A549 (cell line): ENCODE measurements around the gene PCNX2. TPM values are rescaled to one million over a fixed set of nuclear protein-coding genes. Genes with fewer than 3 reads are reported as not detected.

ENCODE experiments used
- ATAC-seq, 2 experiments: fragments of 200-7000 bp in 1 of 2; fragments of >200 bp in 1 of 2; cut with Nextera tagmentation in 1 of 2; cut with Tn5 transposase in 1 of 2; 3 replicates each; pipeline versions ENCODE4 v1.8.0 to v1.9.1; 2018 to 2020; ENCODE audit warnings: mild to moderate bottlenecking in 1 of 2, moderate library complexity in 1 of 2
- CTCF ChIA-PET: fragments of 300-600 bp; sonication (Branson Sonifier 250); formaldehyde crosslinking; extraction: SDS; loops from one replicate; lab custom pipeline; 2021; ENCODE audit warnings: antibody characterized with exemption, inconsistent platforms; lab: Yijun Ruan, JAX
- POLR2A ChIA-PET: fragments of 350-600 bp; formaldehyde crosslinking; extraction: SDS; loops from one replicate; lab custom pipeline; 2021; ENCODE audit warnings: antibody characterized with exemption, inconsistent platforms; lab: Yijun Ruan, JAX
- DNase-seq, 2 experiments: peaks; one replicate each; pipeline versions ENCODE4 v3.0.0 to v3.0.0-alpha.2; 2011 to 2016; ENCODE audit warnings: low read depth in 1 of 2, low spot score in 1 of 2
- FAIRE-seq: peaks from 2 replicates; lab custom pipeline; 2011; peaks lifted over from hg19 to GRCh38; lab: Jason Lieb, UNC
- H3K27ac ChIP-seq, 2 experiments: fragments of >200 bp; sonication (Bioruptor Twin); formaldehyde crosslinking; 3 replicates each; pipeline ENCODE4 v1.5.1; 2016 to 2017
- H3K4me1 ChIP-seq: fragments of >200 bp; sonication (Bioruptor Twin); formaldehyde crosslinking; 3 replicates; pipeline ENCODE4 v1.6.1; 2016
- H3K4me2 ChIP-seq: fragments of >200 bp; sonication (Bioruptor Twin); formaldehyde crosslinking; 3 replicates; pipeline ENCODE4 v1.6.1; 2016
- H3K4me3 ChIP-seq: fragments of >200 bp; sonication (Bioruptor Twin); formaldehyde crosslinking; 3 replicates; pipeline ENCODE4 v1.5.1; 2016
- H3K9me3 ChIP-seq: fragments of >200 bp; sonication (Bioruptor Twin); formaldehyde crosslinking; 3 replicates; pipeline ENCODE4 v1.6.1; 2016
- ATOH8 ChIP-seq: fragments of 250-450 bp; sonication (Bioruptor Pico); IDR thresholded peaks from 2 replicates; pipeline ENCODE4 v1.5.0; 2020; ENCODE audit warnings: low read depth, mild to moderate bottlenecking, moderate library complexity
- BCL3 ChIP-seq: fragments of >200 bp; sonication (Bioruptor Twin); formaldehyde crosslinking; IDR thresholded peaks from 3 replicates; pipeline ENCODE4 v1.6.1; 2016
- CBX2 ChIP-seq: fragments of 200-600 bp; sonication (generic); IDR thresholded peaks from 2 replicates; pipeline ENCODE4 v1.6.1; 2016; ENCODE audit warnings: low read depth, mild to moderate bottlenecking, borderline replicate concordance
- CEBPB ChIP-seq, 2 experiments: fragments of >200 bp in 1 of 2; sonication (Bioruptor Twin) in 1 of 2; formaldehyde crosslinking in 1 of 2; IDR thresholded peaks; 2 replicates each; pipeline ENCODE4 v1.6.1; 2012 to 2016
- CHD4 ChIP-seq: fragments of 200-600 bp; sonication (generic); IDR thresholded peaks from 2 replicates; pipeline ENCODE4 v1.6.1; 2016; ENCODE audit warnings: antibody characterized with exemption, mild to moderate bottlenecking, borderline replicate concordance
- FOSB ChIP-seq: fragments of 250-450 bp; sonication (Bioruptor Pico); IDR thresholded peaks from 2 replicates; pipeline ENCODE4 v1.5.0; 2020; ENCODE audit warnings: mild to moderate bottlenecking, moderate library complexity
- FOXS1 ChIP-seq: fragments of 250-450 bp; sonication (Bioruptor Pico); IDR thresholded peaks from 2 replicates; pipeline ENCODE4 v1.5.0; 2020; ENCODE audit warnings: mild to moderate bottlenecking, moderate library complexity
- GATA3 ChIP-seq: IDR thresholded peaks from 2 replicates; pipeline ENCODE4 v1.6.1; 2012; ENCODE audit warnings: borderline replicate concordance
- JUNB ChIP-seq: fragments of >200 bp; sonication (Bioruptor Twin); formaldehyde crosslinking; IDR thresholded peaks from 2 replicates; pipeline ENCODE4 v1.6.1; 2016
- MAX ChIP-seq: IDR thresholded peaks from 2 replicates; pipeline ENCODE4 v1.6.1; 2012
- MAZ ChIP-seq: fragments of 150-350 bp; IDR thresholded peaks from 2 replicates; pipeline ENCODE4 v1.6.1; 2014; ENCODE audit warnings: antibody characterized with exemption, low read depth, low read length, borderline replicate concordance
- NFE2L2 ChIP-seq: fragments of 150-350 bp; conservative IDR thresholded peaks from 2 replicates; pipeline ENCODE4 v1.6.1; 2014; ENCODE audit warnings: low read length
- NR3C1 ChIP-seq: fragments of >200 bp; sonication (Bioruptor Twin); formaldehyde crosslinking; IDR thresholded peaks from 3 replicates; pipeline ENCODE4 v1.6.1; 2017
- RAD21 ChIP-seq, 2 experiments: fragments of >200 bp in 1 of 2; sonication (Bioruptor Twin) in 1 of 2; formaldehyde crosslinking in 1 of 2; IDR thresholded peaks in 1 of 2; conservative IDR thresholded peaks in 1 of 2; 2 replicates in 1 of 2; 3 replicates in 1 of 2; pipeline ENCODE4 v1.6.1; 2012 to 2018; ENCODE audit warnings: inconsistent platforms in 1 of 2
- RFX5 ChIP-seq: fragments of 450-650 bp; IDR thresholded peaks from 2 replicates; pipeline ENCODE4 v1.7.1; 2014; ENCODE audit warnings: antibody characterized with exemption, mild to moderate bottlenecking, moderate library complexity
- SMC3 ChIP-seq: fragments of >200 bp; sonication (Bioruptor Twin); formaldehyde crosslinking; IDR thresholded peaks from 3 replicates; pipeline ENCODE4 v1.6.1; 2018; ENCODE audit warnings: inconsistent platforms
- TP53 ChIP-seq: fragments of 250-450 bp; sonication (Bioruptor Pico); IDR thresholded peaks from 2 replicates; pipeline ENCODE4 v1.5.0; 2021; ENCODE audit warnings: mild to moderate bottlenecking, moderate library complexity
- ZFP36 ChIP-seq: fragments of 450-650 bp; IDR thresholded peaks from 2 replicates; pipeline ENCODE4 v1.6.1; 2014; ENCODE audit warnings: borderline replicate concordance; ENCODE audit not compliant: partially characterized antibody
- WGBS: methylation state at CpG from one replicate; pipeline ENCODE4 v1.1.6; 2017; ENCODE audit errors: missing lambda C conversion rate; 5-methylcytosine and 5-hydroxymethylcytosine counted together
- polyA plus RNA-seq, 4 experiments: library from polyadenylated mRNA; depleted of rRNA in 3 of 4; stranded (reverse); fragments of >200 nt; fragmentation: RNase III in 1 of 4; extraction: RNeasy Plus Mini Kit Qiagen cat#74134 plus additional on column Dnase treatment in 1 of 4; gene quantifications; 2 replicates in 3 of 4; 3 replicates in 1 of 4; pipeline ENCODE4 v1.2.3, GENCODE V29; 2011 to 2017
- TF ChIP-seq, protein P1 (sequence below): fragments of 450-650 bp; IDR thresholded peaks from 2 replicates; pipeline ENCODE4 v1.6.1; 2014; ENCODE audit warnings: antibody characterized with exemption
- TF ChIP-seq, protein P2 (sequence below): IDR thresholded peaks from 2 replicates; pipeline ENCODE4 v1.6.1; 2012; ENCODE audit warnings: low read depth, borderline replicate concordance

Gene PCNX2
- polyA plus RNA-seq, 2 of the 4 experiments (the other 2 are of a cell fraction), result 8.8 to 27.2 TPM

DNA sequence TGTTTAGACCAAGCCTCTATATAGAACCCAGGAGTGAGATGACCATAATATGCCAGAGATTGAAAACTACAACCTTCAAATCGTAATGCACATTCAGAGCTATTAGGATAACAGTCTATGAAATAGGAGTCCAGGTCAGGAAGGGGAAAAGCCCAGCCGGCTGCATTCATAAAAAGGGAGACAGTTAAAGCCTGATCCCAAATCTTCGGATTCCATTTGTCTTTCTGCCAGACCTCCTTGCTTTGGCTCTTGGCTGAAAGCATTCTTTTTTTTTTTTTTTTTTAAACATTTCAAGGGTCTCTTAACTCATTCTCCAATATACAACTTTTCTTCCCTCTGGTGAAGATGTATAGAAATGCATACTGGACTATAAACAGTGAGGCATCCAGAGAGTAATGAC lies 264.0 kb downstream of the PCNX2 start:
- ChIA-PET POLR2A (no interaction called here), CTCF (interaction anchor here (0.6 to 1.0 kb wide), 2 partner anchors 16 to 291 kb away, joined by 3 to 4 read pairs; no protein-coding TSS in a partner anchor)
- no peak overlapping the region for H3K4me2 ChIP-seq
- FAIRE-seq, result no peak
- WGBS, result 87% methylated on average over 3 of the region's 3 CpGs
- H3K4me1 ChIP-seq, result no peaks in the 10 kb centered on the region
- no peak for DNase-seq
- TF ChIP-seq FOXS1 (CRISPR knock-in tag) (no peak), NR3C1 (no peak), GATA3 (no peak), JUNB (no peak), TP53 (CRISPR knock-in tag) (no peak), ATOH8 (CRISPR knock-in tag) (no peak), MAZ (no peak), RFX5 (no peak)
- TF ChIP-seq, protein P1, sequence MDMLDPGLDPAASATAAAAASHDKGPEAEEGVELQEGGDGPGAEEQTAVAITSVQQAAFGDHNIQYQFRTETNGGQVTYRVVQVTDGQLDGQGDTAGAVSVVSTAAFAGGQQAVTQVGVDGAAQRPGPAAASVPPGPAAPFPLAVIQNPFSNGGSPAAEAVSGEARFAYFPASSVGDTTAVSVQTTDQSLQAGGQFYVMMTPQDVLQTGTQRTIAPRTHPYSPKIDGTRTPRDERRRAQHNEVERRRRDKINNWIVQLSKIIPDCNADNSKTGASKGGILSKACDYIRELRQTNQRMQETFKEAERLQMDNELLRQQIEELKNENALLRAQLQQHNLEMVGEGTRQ, result no peak
- H3K9me3 ChIP-seq, result no peaks in the 10 kb centered on the region
- no peak for ATAC-seq
- H3K4me3 ChIP-seq, result no peak overlapping the region
- no peak overlapping the region for H3K27ac ChIP-seq

- H3K9me3 ChIP-seq, result no peaks in the 10 kb centered on the region
- TF ChIP-seq TP53 (CRISPR knock-in tag) (no peak), CEBPB (IDR thresholded peaks at IDR 0.05) (no peak), ZFP36 (no peak), FOSB (no peak), NFE2L2 (no peak), JUNB (no peak), CHD4 (no peak), BCL3 (no peak), MAX (no peak), SMC3 (no peak), CBX2 (no peak), RAD21 (conservative IDR thresholded peaks at IDR 0.05 in 1 of 2, IDR thresholded peaks at IDR 0.05 in 1 of 2) (no peak)
- TF ChIP-seq, protein P2, sequence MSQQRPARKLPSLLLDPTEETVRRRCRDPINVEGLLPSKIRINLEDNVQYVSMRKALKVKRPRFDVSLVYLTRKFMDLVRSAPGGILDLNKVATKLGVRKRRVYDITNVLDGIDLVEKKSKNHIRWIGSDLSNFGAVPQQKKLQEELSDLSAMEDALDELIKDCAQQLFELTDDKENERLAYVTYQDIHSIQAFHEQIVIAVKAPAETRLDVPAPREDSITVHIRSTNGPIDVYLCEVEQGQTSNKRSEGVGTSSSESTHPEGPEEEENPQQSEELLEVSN, result no peak
- TF ChIP-seq, protein P1, result no peak
- WGBS, result 92% methylated on average over 5 of the region's 5 CpGs
- H3K4me1 ChIP-seq, result peaks cover 7% of the 10 kb centered on the region; the same call in 2 of the 3 replicates
- DNase-seq, result no peak
- H3K27ac ChIP-seq, result no peak overlapping the region
- ChIA-PET POLR2A (no interaction called here), CTCF (no interaction called here)
- no peak for ATAC-seq
- no peak overlapping the region for H3K4me3 ChIP-seq
- no peak overlapping the region for H3K4me2 ChIP-seq
- FAIRE-seq, result no peak
Measured at GRCh38 chr1:233027046-233027445, 268.5 kb downstream of the PCNX2 start.
